M059J (cell line): ENCODE measurements around the gene MAP2K4. TPM values are rescaled to one million over a fixed set of nuclear protein-coding genes. Genes with fewer than 3 reads are reported as not detected.

Experiments
- DNase-seq: peaks from one replicate; pipeline ENCODE4 v3.0.0-alpha.2; 2012; ENCODE audit warnings: low read depth
- total RNA-seq: library from RNA; depleted of rRNA; stranded (reverse); fragments of >200 nt; shearing (Covaris generic); gene quantifications from 2 replicates; pipeline ENCODE4 v1.2.3, GENCODE V29; 2014

MAP2K4 gene
- total RNA-seq, 1 experiment from 2014 or later = 31.5 TPM

- DNase-seq = no peak
These were observed 17.3 kb downstream of the MAP2K4 start for GRCh38 chr17:12037970-12038369.

- DNase-seq = peak; percentile 59
These were observed 19.8 kb downstream of the MAP2K4 start for GRCh38 chr17:12040478-12040877.

GRCh38 chr17:12041312-12041711, 20.6 kb downstream of the MAP2K4 start:
- peak; percentile 83 for DNase-seq

GRCh38 chr17:12043702-12044101, 23.0 kb downstream of the MAP2K4 start:
- no peak for DNase-seq

- DNase-seq = no peak
These were observed 26.1 kb downstream of the MAP2K4 start for GRCh38 chr17:12046786-12047185.

GRCh38 chr17:12047681-12048376, 27.2 kb downstream of the MAP2K4 start:
- peak; percentile 63 for DNase-seq

- DNase-seq = no peak
These were observed 28.3 kb downstream of the MAP2K4 start for GRCh38 chr17:12048843-12049473.

GRCh38 chr17:12050646-12051225, 30.1 kb downstream of the MAP2K4 start:
- no peak for DNase-seq

GRCh38 chr17:12053552-12053951, 32.9 kb downstream of the MAP2K4 start:
- no peak for DNase-seq

- DNase-seq = no peak
These were observed 35.2 kb downstream of the MAP2K4 start for GRCh38 chr17:12055889-12056288.

GRCh38 chr17:12057520-12057919, 36.8 kb downstream of the MAP2K4 start:
- no peak for DNase-seq

GRCh38 chr17:12058535-12058934, 37.9 kb downstream of the MAP2K4 start:
- DNase-seq = no peak

GRCh38 chr17:12062249-12062648, 41.6 kb downstream of the MAP2K4 start:
- DNase-seq = no peak

- DNase-seq = no peak
These were observed 43.7 kb downstream of the MAP2K4 start for GRCh38 chr17:12064395-12064794.

- no peak for DNase-seq
These were observed 46.8 kb downstream of the MAP2K4 start for GRCh38 chr17:12067485-12067884.

- peak; percentile 51 for DNase-seq
These were observed 48.3 kb downstream of the MAP2K4 start for GRCh38 chr17:12068946-12069345.

- DNase-seq = peak; percentile 81
These were observed 49.9 kb downstream of the MAP2K4 start for GRCh38 chr17:12070561-12070960.

GRCh38 chr17:12074346-12074745, 53.7 kb downstream of the MAP2K4 start:
- no peak for DNase-seq

GRCh38 chr17:12077773-12078172, 57.1 kb downstream of the MAP2K4 start:
- DNase-seq = no peak

- DNase-seq = peak; percentile 75
These were observed 58.1 kb downstream of the MAP2K4 start for GRCh38 chr17:12078791-12079190.

GRCh38 chr17:12081720-12082119, 61.0 kb downstream of the MAP2K4 start:
- no peak for DNase-seq

GRCh38 chr17:12085076-12085949, 64.6 kb downstream of the MAP2K4 start:
- DNase-seq = no peak
